H9 (cell line): ENCODE data around the gene PHF21A. TPM values are rescaled to one million over a fixed set of nuclear protein-coding genes. Genes with fewer than 3 reads are reported as not detected.

Experiments used
- DNase-seq: peaks from one replicate; pipeline ENCODE4 v3.0.0-alpha.2; 2017
- H2AFZ ChIP-seq: one replicate; pipeline ENCODE4 v1.6.1; 2013; ENCODE audit warnings: mild to moderate bottlenecking, low read length, control low read depth, moderate library complexity
- H2AK5ac ChIP-seq: 2 replicates; pipeline ENCODE4 v1.6.1; 2013; ENCODE audit warnings: low read length, control low read depth, mixed read lengths; ENCODE audit not compliant: insufficient read length
- H2BK120ac ChIP-seq: one replicate; pipeline ENCODE4 v1.6.1; 2013; ENCODE audit warnings: low read depth, mild to moderate bottlenecking, low read length, control low read depth, inconsistent platforms; ENCODE audit not compliant: poor library complexity, severe bottlenecking
- H2BK12ac ChIP-seq: 2 replicates; pipeline ENCODE4 v1.6.1; 2013; ENCODE audit warnings: low read length, control low read depth, mixed read lengths, low read depth; ENCODE audit not compliant: insufficient read length
- H2BK15ac ChIP-seq: 2 replicates; pipeline ENCODE4 v1.6.1; 2013; ENCODE audit warnings: low read depth, low read length, control low read depth
- H2BK20ac ChIP-seq: one replicate; pipeline ENCODE4 v1.6.1; 2013; ENCODE audit warnings: low read depth, mild to moderate bottlenecking, low read length, control low read depth, inconsistent platforms; ENCODE audit not compliant: poor library complexity, severe bottlenecking
- H2BK5ac ChIP-seq: 2 replicates; pipeline ENCODE4 v1.6.1; 2013; ENCODE audit warnings: low read length, control low read depth, mixed read lengths; ENCODE audit not compliant: insufficient read length
- H3K14ac ChIP-seq: 2 replicates; pipeline ENCODE4 v1.6.1; 2013; ENCODE audit warnings: low read length, control low read depth; ENCODE audit not compliant: insufficient read depth
- H3K18ac ChIP-seq: 2 replicates; pipeline ENCODE4 v1.6.1; 2013; ENCODE audit warnings: low read depth, mild to moderate bottlenecking, mixed read lengths, low read length, control low read depth; ENCODE audit not compliant: insufficient read length
- H3K23ac ChIP-seq: 2 replicates; pipeline ENCODE4 v1.6.1; 2013; ENCODE audit warnings: low read length, control low read depth, mixed read lengths, low read depth; ENCODE audit not compliant: insufficient read length
- H3K23me2 ChIP-seq: 2 replicates; pipeline ENCODE4 v1.6.1; 2013; ENCODE audit warnings: low read depth, mild to moderate bottlenecking, mixed read lengths, low read length, control low read depth; ENCODE audit not compliant: insufficient read length, poor library complexity, severe bottlenecking
- H3K27ac ChIP-seq: 2 replicates; pipeline ENCODE4 v1.5.1; 2013; ENCODE audit warnings: low read length, control low read depth, mixed read lengths, low read depth; ENCODE audit not compliant: insufficient read length
- H3K27me3 ChIP-seq: 2 replicates; pipeline ENCODE4 v1.6.1; 2013; ENCODE audit warnings: low read length, control low read depth, inconsistent platforms; ENCODE audit not compliant: insufficient read depth
- H3K4ac ChIP-seq: 2 replicates; pipeline ENCODE4 v1.6.1; 2013; ENCODE audit warnings: low read depth, mild to moderate bottlenecking, control low read depth, inconsistent platforms, low read length, moderate library complexity
- H3K4me1 ChIP-seq: 2 replicates; pipeline ENCODE4 v1.6.1; 2013; ENCODE audit warnings: low read length, control low read depth, inconsistent platforms; ENCODE audit not compliant: insufficient read depth
- H3K4me2 ChIP-seq: 2 replicates; pipeline ENCODE4 v1.6.1; 2013; ENCODE audit warnings: low read length, control low read depth, mixed read lengths; ENCODE audit not compliant: insufficient read length, insufficient read depth
- H3K56ac ChIP-seq: 2 replicates; pipeline ENCODE4 v1.6.1; 2013; ENCODE audit warnings: low read depth, mild to moderate bottlenecking, mixed read lengths, low read length, control low read depth; ENCODE audit not compliant: insufficient read length
- H3K79me1 ChIP-seq: 2 replicates; pipeline ENCODE4 v1.6.1; 2013; ENCODE audit warnings: low read depth, mild to moderate bottlenecking, moderate library complexity, low read length, control low read depth, inconsistent platforms; ENCODE audit not compliant: insufficient read depth, poor library complexity, severe bottlenecking
- H3K79me2 ChIP-seq: 2 replicates; pipeline ENCODE4 v1.6.1; 2013; ENCODE audit warnings: low read length, control low read depth, inconsistent platforms; ENCODE audit not compliant: insufficient read depth
- H3K9ac ChIP-seq: 2 replicates; pipeline ENCODE4 v1.6.1; 2013; ENCODE audit warnings: low read length, control low read depth, mixed read lengths; ENCODE audit not compliant: insufficient read length; ENCODE audit errors: extremely low read depth
- H3K9me3 ChIP-seq: one replicate; pipeline ENCODE4 v1.6.1; 2013; ENCODE audit warnings: low read depth, low read length, inconsistent platforms; ENCODE audit not compliant: control insufficient read depth
- H3T11ph ChIP-seq: one replicate; pipeline ENCODE4 v1.6.1; 2013; ENCODE audit warnings: mild to moderate bottlenecking, low read length, control low read depth, inconsistent platforms
- H4K20me1 ChIP-seq: one replicate; pipeline ENCODE4 v1.6.1; 2013; ENCODE audit not compliant: control insufficient read depth, insufficient read length, insufficient read depth
- H4K5ac ChIP-seq: 2 replicates; pipeline ENCODE4 v1.6.1; 2013; ENCODE audit warnings: low read depth, mild to moderate bottlenecking, mixed read lengths, low read length, control low read depth; ENCODE audit not compliant: insufficient read length
- H4K8ac ChIP-seq: replicated peaks from 2 replicates; pipeline ENCODE4 v1.6.1; 2013; ENCODE audit warnings: low read length, control low read depth, mixed read lengths, low read depth; ENCODE audit not compliant: insufficient read length
- H4K91ac ChIP-seq: 2 replicates; pipeline ENCODE4 v1.6.1; 2013; ENCODE audit warnings: low read depth, mild to moderate bottlenecking, moderate library complexity, mixed read lengths, low read length, control low read depth; ENCODE audit not compliant: insufficient read length
- H3K27ac Mint-ChIP-seq, 3 experiments: 2 replicates in 2 of 3; 3 replicates in 1 of 3; pipeline ENCODE4 v1.8.0; 2020 to 2021; ENCODE audit warnings: mixed read lengths in 3 of 3, mild to moderate bottlenecking in 1 of 3, moderate library complexity in 1 of 3
- H3K27me3 Mint-ChIP-seq: 2 replicates; pipeline ENCODE4 v1.8.0; 2021; ENCODE audit warnings: low read depth, mild to moderate bottlenecking, moderate library complexity, mixed read lengths
- H3K36me3 Mint-ChIP-seq, 3 experiments: 2 replicates in 2 of 3; 3 replicates in 1 of 3; pipeline ENCODE4 v1.8.0; 2020 to 2021; ENCODE audit warnings: low read depth in 3 of 3, mixed read lengths in 3 of 3; ENCODE audit not compliant: insufficient read depth in 1 of 3
- H3K4me1 Mint-ChIP-seq, 2 experiments: 2 replicates each; pipeline ENCODE4 v1.8.0; 2020; ENCODE audit warnings: mixed read lengths in 2 of 2
- H3K4me3 Mint-ChIP-seq, 2 experiments: 2 replicates in 1 of 2; 3 replicates in 1 of 2; pipeline ENCODE4 v1.8.0; 2020 to 2021; ENCODE audit warnings: mild to moderate bottlenecking in 2 of 2, mixed read lengths in 2 of 2, moderate library complexity in 1 of 2
- H3K9me3 Mint-ChIP-seq, 2 experiments: 2 replicates in 1 of 2; 3 replicates in 1 of 2; pipeline ENCODE4 v1.8.0; 2020; ENCODE audit warnings: mild to moderate bottlenecking in 2 of 2, mixed read lengths in 2 of 2, moderate library complexity in 1 of 2
- WGBS: extraction: QIAGEN DNeasy Blood & Tissue Kit; methylation state at CpG from one replicate; pipeline ENCODE4 v1.1.7; 2013; ENCODE audit warnings: missing lambda C conversion rate, low lambda C conversion rate, mixed read lengths; ENCODE audit not compliant: insufficient read length; ENCODE audit errors: extremely low coverage; 5-methylcytosine and 5-hydroxymethylcytosine counted together
- total RNA-seq: library from RNA; stranded (reverse); gene quantifications from 2 replicates; pipeline ENCODE4 v1.2.1, GENCODE V29; 2021
- TF ChIP-seq, protein P1 (sequence below): fragments of 200-600 bp; sonication (generic); conservative IDR thresholded peaks from 3 replicates; pipeline ENCODE4 v1.8.0; 2021; ENCODE audit warnings: antibody characterized with exemption, mild to moderate bottlenecking

PHF21A gene
- total RNA-seq, 1 experiment from 2014 or later = 33.8 TPM

DNA sequence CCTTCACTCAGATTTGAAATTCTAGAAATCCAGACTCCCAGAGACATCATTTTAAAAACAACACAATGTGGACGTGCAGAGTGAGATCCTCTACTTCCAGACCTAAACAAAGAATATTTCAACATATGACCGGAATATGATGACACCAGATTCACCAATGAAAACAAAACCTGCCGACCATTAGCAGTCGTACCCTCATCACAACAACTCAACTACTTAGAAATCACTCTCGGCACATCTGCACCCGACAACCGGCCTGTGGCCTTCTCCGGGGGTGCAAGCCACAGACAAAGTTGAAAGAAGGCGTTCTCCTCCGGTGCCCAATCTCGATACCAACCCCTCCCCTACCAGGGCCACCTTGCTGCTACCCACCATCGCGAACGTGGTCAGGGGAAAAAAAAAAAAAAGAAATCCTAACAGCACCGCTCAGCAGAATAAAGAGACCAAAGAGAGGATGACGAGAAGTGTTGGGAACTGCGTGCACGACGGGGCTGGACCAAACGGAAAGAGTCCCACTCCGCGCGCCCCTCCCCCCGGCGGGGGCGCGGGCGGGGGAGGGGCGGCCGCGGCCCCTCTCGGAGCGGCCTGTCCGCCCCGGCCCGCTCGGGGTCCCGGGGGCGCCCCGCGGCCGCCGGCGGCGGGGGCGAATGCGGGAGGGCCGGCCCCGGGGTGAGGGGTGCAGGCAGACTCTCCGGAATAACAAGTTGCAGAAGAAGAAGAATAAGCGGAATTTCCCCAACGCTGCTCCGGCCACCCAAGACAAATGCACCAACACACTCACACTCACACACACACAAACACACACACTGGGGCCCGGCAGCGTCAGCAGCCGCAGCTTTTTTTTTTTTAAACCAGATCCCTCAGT lies 1.7 kb downstream of the PHF21A start:
- Histone ChIP-seq H3K79me2 (peaks cover 8% of the 10 kb centered on the region; the same call in 1 of the 2 replicates), H4K5ac (no peak overlapping the region)
- peaks cover 22 to 43% of the 10 kb centered on the region in 2 experiments for H3K4me1 Mint-ChIP-seq

More for the DNA sequence above, 1.7 kb downstream of the PHF21A start:
- Histone ChIP-seq H3K23me2 (peaks cover 17% of the 10 kb centered on the region), H3K18ac (peak overlapping the region; percentile 33), H4K91ac (no peak overlapping the region), H2BK5ac (no peak overlapping the region), H3T11ph (no peak overlapping the region), H3K4me2 (peak overlapping the region; percentile 99), H2AFZ (no peak overlapping the region), H2BK15ac (no peak overlapping the region; the same call in 1 of the 2 replicates), H3K27ac (peak overlapping the region; percentile 36), H4K8ac (no peak overlapping the region), H3K23ac (no peak overlapping the region), H3K9ac (peak overlapping the region; percentile 66), H2AK5ac (no peak overlapping the region), H3K9me3 (no peaks in the 10 kb centered on the region), H3K56ac (no peak overlapping the region), H4K20me1 (no peaks in the 10 kb centered on the region), H3K4me1 (no peaks in the 10 kb centered on the region; the same call in 1 of the 2 replicates), H3K27me3 (no peaks in the 10 kb centered on the region), H2BK12ac (no peak overlapping the region), H3K79me1 (no peaks in the 10 kb centered on the region), H3K4ac (no peak overlapping the region), H2BK120ac (no peak overlapping the region), H3K14ac (peak overlapping the region; percentile 77), H2BK20ac (no peak overlapping the region)
- TF ChIP-seq, protein P1, sequence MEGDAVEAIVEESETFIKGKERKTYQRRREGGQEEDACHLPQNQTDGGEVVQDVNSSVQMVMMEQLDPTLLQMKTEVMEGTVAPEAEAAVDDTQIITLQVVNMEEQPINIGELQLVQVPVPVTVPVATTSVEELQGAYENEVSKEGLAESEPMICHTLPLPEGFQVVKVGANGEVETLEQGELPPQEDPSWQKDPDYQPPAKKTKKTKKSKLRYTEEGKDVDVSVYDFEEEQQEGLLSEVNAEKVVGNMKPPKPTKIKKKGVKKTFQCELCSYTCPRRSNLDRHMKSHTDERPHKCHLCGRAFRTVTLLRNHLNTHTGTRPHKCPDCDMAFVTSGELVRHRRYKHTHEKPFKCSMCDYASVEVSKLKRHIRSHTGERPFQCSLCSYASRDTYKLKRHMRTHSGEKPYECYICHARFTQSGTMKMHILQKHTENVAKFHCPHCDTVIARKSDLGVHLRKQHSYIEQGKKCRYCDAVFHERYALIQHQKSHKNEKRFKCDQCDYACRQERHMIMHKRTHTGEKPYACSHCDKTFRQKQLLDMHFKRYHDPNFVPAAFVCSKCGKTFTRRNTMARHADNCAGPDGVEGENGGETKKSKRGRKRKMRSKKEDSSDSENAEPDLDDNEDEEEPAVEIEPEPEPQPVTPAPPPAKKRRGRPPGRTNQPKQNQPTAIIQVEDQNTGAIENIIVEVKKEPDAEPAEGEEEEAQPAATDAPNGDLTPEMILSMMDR = no peak
- Mint-ChIP-seq H3K9me3 (no peaks in the 10 kb centered on the region; a peak in 1 of 5 replicates), H3K4me3 (peak overlapping the region; percentile 90 to 97), H3K36me3 (no peaks in the 10 kb centered on the region; a peak in 1 of 7 replicates), H3K27me3 (no peaks in the 10 kb centered on the region; the same call in 1 of the 2 replicates), H3K27ac (peak overlapping the region; percentile 95 to 98 (median 98); a peak in 6 of 7 replicates)
- no CpG with 5 or more reads among the region's 56 CpGs for WGBS
- DNase-seq = no peak
